Measurements from ENCODE around the gene HOXA10. TPM values are rescaled to one million over a fixed set of nuclear protein-coding genes. Genes with fewer than 3 reads are reported as not detected.

HOXA10 gene
- total and polyA plus RNA-seq, 9 donors: 0.25 to 2.8 (median 0.91) TPM; not detected in 1

DNA sequence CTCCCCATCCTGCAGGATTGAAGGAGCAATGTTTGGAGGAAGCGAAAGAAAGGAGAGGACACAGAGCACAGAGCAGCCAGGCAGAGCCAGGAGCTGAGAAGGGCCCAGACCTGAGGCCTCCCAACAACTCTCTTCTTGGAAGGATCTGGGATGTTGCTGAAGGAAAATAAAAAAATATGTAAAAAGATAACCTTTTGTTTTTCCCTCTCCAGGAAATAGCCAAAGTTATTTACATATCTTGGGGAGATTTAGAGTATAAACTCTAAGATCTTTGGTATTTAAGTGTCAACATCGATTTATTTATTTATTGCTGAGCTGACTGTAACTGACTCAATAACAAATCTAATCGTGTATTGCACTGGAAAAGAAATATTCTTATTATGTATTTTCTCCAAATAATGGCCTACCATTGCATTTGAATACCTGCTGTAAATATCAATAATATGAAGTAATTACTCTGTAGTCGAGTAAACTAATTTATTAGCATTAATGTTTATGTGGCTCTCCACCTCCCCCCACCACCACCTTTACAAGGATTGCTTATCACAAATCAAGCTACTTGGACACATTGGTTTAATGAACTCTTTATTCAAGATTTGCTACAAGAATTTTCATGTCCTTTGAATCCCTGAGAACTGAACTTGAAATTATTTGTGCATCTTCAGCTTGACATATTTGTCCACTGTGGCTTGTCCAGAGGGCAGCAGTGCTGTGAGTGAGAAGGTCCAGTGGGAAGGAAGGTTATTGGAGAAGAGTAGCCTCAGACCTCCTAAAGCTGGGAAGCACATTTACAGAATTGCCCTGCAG, 12.8 kb upstream of the HOXA10 start:
- no peak for DNase-seq
- Histone ChIP-seq H3K9me3 (no peaks in the 10 kb centered on the region), H3K27ac (no peak overlapping the region), H3K36me3 (no peaks in the 10 kb centered on the region), H3K4me1 (ENCODE audit: insufficient read depth) (peaks cover 2% of the 10 kb centered on the region), H3K27me3 (peaks cover 18% of the 10 kb centered on the region), H3K4me3 (peak overlapping the region; percentile 48)
- intact Hi-C loops (cut with DNase I): loop anchor here in 1 of 4 donors (10.0 kb wide), 1 partner anchor 1322 kb away; no protein-coding TSS in a partner anchor
- WGBS, 3 donors: 36 to 59% (median 39%) methylated on average over 4 of the region's 4 CpGs
- TF ChIP-seq POLR2A (IDR thresholded peaks at IDR 0.05) (no peak), EP300 (IDR thresholded peaks at IDR 0.05) (no peak)
- TF ChIP-seq, protein P1, sequence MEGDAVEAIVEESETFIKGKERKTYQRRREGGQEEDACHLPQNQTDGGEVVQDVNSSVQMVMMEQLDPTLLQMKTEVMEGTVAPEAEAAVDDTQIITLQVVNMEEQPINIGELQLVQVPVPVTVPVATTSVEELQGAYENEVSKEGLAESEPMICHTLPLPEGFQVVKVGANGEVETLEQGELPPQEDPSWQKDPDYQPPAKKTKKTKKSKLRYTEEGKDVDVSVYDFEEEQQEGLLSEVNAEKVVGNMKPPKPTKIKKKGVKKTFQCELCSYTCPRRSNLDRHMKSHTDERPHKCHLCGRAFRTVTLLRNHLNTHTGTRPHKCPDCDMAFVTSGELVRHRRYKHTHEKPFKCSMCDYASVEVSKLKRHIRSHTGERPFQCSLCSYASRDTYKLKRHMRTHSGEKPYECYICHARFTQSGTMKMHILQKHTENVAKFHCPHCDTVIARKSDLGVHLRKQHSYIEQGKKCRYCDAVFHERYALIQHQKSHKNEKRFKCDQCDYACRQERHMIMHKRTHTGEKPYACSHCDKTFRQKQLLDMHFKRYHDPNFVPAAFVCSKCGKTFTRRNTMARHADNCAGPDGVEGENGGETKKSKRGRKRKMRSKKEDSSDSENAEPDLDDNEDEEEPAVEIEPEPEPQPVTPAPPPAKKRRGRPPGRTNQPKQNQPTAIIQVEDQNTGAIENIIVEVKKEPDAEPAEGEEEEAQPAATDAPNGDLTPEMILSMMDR (IDR thresholded peaks at IDR 0.05): no peak

DNA sequence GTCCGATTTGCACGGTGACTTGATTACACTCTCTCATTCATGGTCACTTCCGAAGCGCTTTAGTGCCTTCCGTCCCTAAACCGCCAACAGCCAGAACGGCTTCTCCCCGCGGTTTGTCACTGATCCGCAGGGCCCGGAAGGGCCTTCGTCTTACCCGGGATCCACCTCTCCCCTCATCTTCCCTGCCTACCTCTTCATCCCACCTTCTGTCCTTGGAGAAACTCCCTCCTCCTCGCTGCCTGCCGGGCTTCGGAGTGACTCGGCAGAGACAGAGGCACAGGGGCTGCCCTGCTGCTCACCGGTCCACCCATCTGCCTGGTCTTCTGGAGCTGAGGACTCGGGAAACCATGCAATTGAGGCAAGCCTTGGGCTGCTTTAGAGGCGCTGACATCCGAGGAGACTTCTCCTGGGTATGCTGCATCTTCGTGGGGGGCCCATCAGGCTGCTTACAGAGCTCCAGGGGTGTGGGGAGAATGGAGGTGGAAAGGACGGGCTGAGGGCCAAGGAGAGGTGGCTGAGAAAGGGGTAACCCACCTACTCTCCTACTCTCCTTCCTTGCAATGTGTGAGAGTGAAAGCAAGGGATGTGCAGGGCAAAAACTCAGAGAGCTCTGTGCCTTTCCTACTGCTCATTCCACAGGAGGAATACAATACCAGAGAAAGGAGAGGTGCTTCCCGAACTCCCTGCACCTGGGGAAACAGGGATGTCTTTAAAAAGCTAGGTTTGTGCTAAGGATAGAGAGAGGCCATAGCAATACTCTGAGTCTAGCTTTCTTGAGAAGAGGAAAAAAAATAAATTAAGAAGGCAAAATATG, 11.9 kb upstream of the HOXA10 start:
- peaks cover 18% of the 10 kb centered on the region for H3K27me3 ChIP-seq
- H3K27ac ChIP-seq: no peak overlapping the region
- H3K9me3 ChIP-seq: no peaks in the 10 kb centered on the region
- intact Hi-C loops (cut with DNase I): loop anchor here in 1 of 4 donors (10.0 kb wide), 1 partner anchor 1321 kb away; no protein-coding TSS in a partner anchor
- peaks cover 2% of the 10 kb centered on the region for H3K4me1 ChIP-seq (ENCODE audit: insufficient read depth)
- TF ChIP-seq POLR2A (IDR thresholded peaks at IDR 0.05) (no peak), EP300 (IDR thresholded peaks at IDR 0.05) (no peak)
- TF ChIP-seq, protein P1 (IDR thresholded peaks at IDR 0.05): no peak
- WGBS, 3 donors: 8 to 39% (median 18%) methylated on average over 24 of the region's 24 CpGs
- no peaks in the 10 kb centered on the region for H3K36me3 ChIP-seq
- DNase-seq: peak in 1 of 5 donors; percentile 20
- H3K4me3 ChIP-seq: peak overlapping the region; percentile 48

DNA sequence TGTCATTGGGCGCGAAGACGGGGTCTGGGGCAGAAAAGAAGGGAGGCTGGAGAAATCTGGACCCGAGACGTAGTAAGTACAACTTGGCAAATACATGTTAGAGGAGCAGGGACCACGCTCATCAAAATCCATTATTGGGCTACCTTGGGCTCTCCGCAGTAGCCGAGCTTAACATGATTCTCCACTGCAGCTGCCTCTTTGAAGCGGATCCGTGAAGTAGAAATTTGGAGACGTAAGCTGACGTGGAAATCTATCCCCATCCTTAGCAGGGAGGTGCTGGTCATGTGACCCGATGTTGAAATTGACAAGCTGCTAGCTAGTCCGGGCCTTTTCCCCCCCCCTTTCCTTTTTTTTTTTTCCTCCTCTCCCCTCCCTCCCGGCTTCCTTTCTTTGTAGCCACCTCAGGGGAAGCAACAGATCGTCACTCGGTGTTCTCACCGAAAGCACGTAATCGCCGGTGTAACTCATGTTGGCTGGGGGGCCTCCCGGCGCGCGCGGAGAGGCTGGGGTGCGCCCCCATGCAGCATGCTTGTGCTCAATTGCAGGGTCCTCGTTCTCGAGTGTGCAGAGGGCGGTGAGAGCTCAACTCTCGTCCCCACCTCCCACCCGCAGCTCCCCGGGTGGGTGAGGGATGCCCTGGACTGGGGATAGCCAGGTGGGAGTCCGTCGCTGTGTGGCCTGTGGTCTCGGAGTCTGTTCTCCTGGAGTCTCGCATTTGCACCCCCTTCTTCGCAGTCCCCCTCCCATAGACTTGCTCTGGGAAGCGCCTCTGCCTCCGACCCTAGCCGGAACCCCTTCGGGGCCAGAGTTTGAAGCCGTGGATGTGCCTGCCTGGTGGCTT, 11.1 kb upstream of the HOXA10 start, which contains the start of gene HOXA11:
TSS of gene HOXA11 (minus strand) at position 220 of the 841 bp plus-strand sequence. CDS start at position 132, 88 bp downstream.
- WGBS, 3 donors: 7 to 13% (median 8%) methylated on average over 42 to 43 of the region's 43 CpGs
- H3K4me3 ChIP-seq: peak within 1 kb of the TSS; percentile 48
- no peak within 1 kb of the TSS for H3K27ac ChIP-seq
- H3K4me1 ChIP-seq (ENCODE audit: insufficient read depth): peaks cover 2% of the 10 kb centered on the region
- TF ChIP-seq EP300 (IDR thresholded peaks at IDR 0.05): no peak
- TF ChIP-seq POLR2A (IDR thresholded peaks at IDR 0.05): no peak
- TF ChIP-seq, protein P1 (IDR thresholded peaks at IDR 0.05): no peak
- H3K27me3 ChIP-seq: peaks cover 18% of the 10 kb centered on the region
- intact Hi-C loops (cut with DNase I): loop anchor here in 1 of 4 donors (10.0 kb wide), 1 partner anchor 1320 kb away; no protein-coding TSS in a partner anchor
- no peaks in the 10 kb centered on the region for H3K36me3 ChIP-seq
- no peaks in the 10 kb centered on the region for H3K9me3 ChIP-seq
- DNase-seq: peak in 1 of 5 donors; percentile 30
